Left ventricle myocardium inferior (tissue), 1 donor: ENCODE results near the gene C14orf119. TPM values are rescaled to one million over a fixed set of nuclear protein-coding genes. Genes with fewer than 3 reads are reported as not detected.
"Not testable (repeated sequence)": the region's sequence is repeated elsewhere in the genome, so short reads cannot be mapped to it uniquely, and the experiment has no call there.

Experiments
- DNase-seq: peaks from one replicate; pipeline ENCODE4 v3.0.0-alpha.2; 2020
- H3K27ac ChIP-seq: fragments of 200-600 bp; replicated peaks from 2 replicates; pipeline ENCODE4 v1.8.0; 2021
- H3K27me3 ChIP-seq: fragments of 200-600 bp; 2 replicates; pipeline ENCODE4 v1.8.0; 2021; ENCODE audit warnings: low read depth
- H3K36me3 ChIP-seq: fragments of 200-600 bp; 2 replicates; pipeline ENCODE4 v1.8.0; 2021
- H3K4me1 ChIP-seq: fragments of 200-600 bp; 2 replicates; pipeline ENCODE4 v1.8.0; 2021
- H3K4me3 ChIP-seq: fragments of 200-600 bp; 2 replicates; pipeline ENCODE4 v1.8.0; 2021; ENCODE audit warnings: mild to moderate bottlenecking, moderate library complexity
- H3K9me3 ChIP-seq: fragments of 200-600 bp; replicated peaks from 2 replicates; pipeline ENCODE4 v1.8.0; 2021
- CTCF ChIP-seq: fragments of 200-600 bp; IDR thresholded peaks from 2 replicates; pipeline ENCODE4 v1.8.0; 2021; ENCODE audit warnings: antibody characterized with exemption, mild to moderate bottlenecking, borderline replicate concordance
- intact Hi-C: fragments of 100-400 bp; cut with micrococcal nuclease; formaldehyde crosslinking; loops from one replicate; pipeline ENCODE4 v1.11.0; 2022
- total RNA-seq: library from RNA; stranded (reverse); fragmentation: NEBNext Ultra II Directional; extraction: Animal tissue kit (Norgen Biotek cat#: 25700); gene quantifications from one replicate; pipeline ENCODE4 v1.2.1, GENCODE V29; 2021
- donor health status: DM: no; HTN: yes; CAD: no; lungs with severe emphysema.

The C14orf119 gene
- total RNA-seq, 1 donor from 2014 or later, result 25.2 TPM

- no peak for DNase-seq
- Histone ChIP-seq H3K9me3 (no peaks in the 10 kb centered on the region), H3K27me3 (peaks cover 7% of the 10 kb centered on the region), H3K36me3 (no peaks in the 10 kb centered on the region), H3K4me1 (peaks cover 3% of the 10 kb centered on the region), H3K4me3 (no peak overlapping the region), H3K27ac (no peak overlapping the region)
- no peak for TF ChIP-seq CTCF
- intact Hi-C loops, result no loop called here
Observed at GRCh38 chr14:23105348-23105824, 10.1 kb downstream of the C14orf119 start.

GRCh38 chr14:23106747-23107045, 11.4 kb downstream of the C14orf119 start:
- H3K36me3 ChIP-seq, result no peaks in the 10 kb centered on the region
- peaks cover 20% of the 10 kb centered on the region for H3K27me3 ChIP-seq
- intact Hi-C loops, result no loop called here
- no peak overlapping the region for H3K27ac ChIP-seq
- no peak for TF ChIP-seq CTCF
- no peak overlapping the region for H3K4me3 ChIP-seq
- H3K4me1 ChIP-seq, result peaks cover 3% of the 10 kb centered on the region
- no peak for DNase-seq
- no peaks in the 10 kb centered on the region for H3K9me3 ChIP-seq

GRCh38 chr14:23107620-23108019, 12.3 kb downstream of the C14orf119 start:
- H3K9me3 ChIP-seq, H3K4me1 ChIP-seq, H3K4me3 ChIP-seq, H3K27ac ChIP-seq, DNase-seq, intact Hi-C loops, H3K36me3 ChIP-seq: not testable (repeated sequence)
- peaks cover 29% of the 10 kb centered on the region for H3K27me3 ChIP-seq

- intact Hi-C loops, H3K9me3 ChIP-seq, H3K36me3 ChIP-seq, DNase-seq, H3K4me3 ChIP-seq, H3K4me1 ChIP-seq, H3K27ac ChIP-seq: not testable (repeated sequence)
- peaks cover 31% of the 10 kb centered on the region for H3K27me3 ChIP-seq
Observed at GRCh38 chr14:23108169-23108568, 12.9 kb downstream of the C14orf119 start.

- H3K27ac ChIP-seq, result no peak overlapping the region
- DNase-seq, result no peak
- peaks cover 9% of the 10 kb centered on the region for H3K4me1 ChIP-seq
- intact Hi-C loops, result loop anchor here (5.0 kb wide), 1 partner anchor 88 kb away; no protein-coding TSS in a partner anchor
- peaks cover 45% of the 10 kb centered on the region for H3K27me3 ChIP-seq
- no peak overlapping the region for H3K4me3 ChIP-seq
- H3K9me3 ChIP-seq, result no peaks in the 10 kb centered on the region
- H3K36me3 ChIP-seq, result no peaks in the 10 kb centered on the region
- no peak for TF ChIP-seq CTCF
Observed at GRCh38 chr14:23109769-23110168, 14.5 kb downstream of the C14orf119 start.

GRCh38 chr14:23110579-23111365, 15.5 kb downstream of the C14orf119 start:
- TF ChIP-seq CTCF, result no peak
- no peaks in the 10 kb centered on the region for H3K36me3 ChIP-seq
- intact Hi-C loops, result loop anchor here (5.0 kb wide), 1 partner anchor 87 kb away; no protein-coding TSS in a partner anchor
- no peak overlapping the region for H3K27ac ChIP-seq
- H3K4me3 ChIP-seq, result no peak overlapping the region
- no peaks in the 10 kb centered on the region for H3K9me3 ChIP-seq
- peaks cover 7% of the 10 kb centered on the region for H3K4me1 ChIP-seq
- H3K27me3 ChIP-seq, result peaks cover 55% of the 10 kb centered on the region
- no peak for DNase-seq
